Skeletal muscle cell (primary cell): ENCODE measurements around the gene ZC3H10.
"Not testable (repeated sequence)": the region's sequence is repeated elsewhere in the genome, so short reads cannot be mapped to it uniquely, and the experiment has no call there.

Experiments used
- DNase-seq: peaks from one replicate; pipeline ENCODE4 v3.0.0-alpha.2; 2010; ENCODE audit warnings: low read depth
- H3K4me3 ChIP-seq: 2 replicates; pipeline ENCODE4 v1.5.1; 2011; ENCODE audit warnings: low read depth, mild to moderate bottlenecking, control low read depth, low read length, moderate library complexity

ZC3H10 gene

GRCh38 chr12:56117778-56118687 lies at the start of gene ZC3H10:
Gene ZC3H10 (plus strand): TSS chr12:56118266. CDS start chr12:56120563, 2,297 bp downstream.
- H3K4me3 ChIP-seq = peak within 1 kb of the TSS; percentile 75
- peak; percentile 99 for DNase-seq

- no peak overlapping the region for H3K4me3 ChIP-seq
- no peak for DNase-seq
Observed at GRCh38 chr12:56071648-56072047, 46.4 kb upstream of the ZC3H10 start.

- H3K4me3 ChIP-seq = no peak overlapping the region
- DNase-seq = no peak
Observed at GRCh38 chr12:56074396-56074795, 43.7 kb upstream of the ZC3H10 start.

- not testable (repeated sequence) for H3K4me3 ChIP-seq, DNase-seq
Observed at GRCh38 chr12:56077966-56078365, 40.1 kb upstream of the ZC3H10 start.

GRCh38 chr12:56078427-56078826 lies 39.6 kb upstream of the ZC3H10 start:
- H3K4me3 ChIP-seq = no peak overlapping the region
- DNase-seq = no peak

GRCh38 chr12:56078931-56079722 lies 38.9 kb upstream of the ZC3H10 start:
- DNase-seq = peak; percentile 34
- H3K4me3 ChIP-seq = peak overlapping the region; percentile 59

- peak within 1 kb of the TSS; percentile 59 for H3K4me3 ChIP-seq
- DNase-seq = peak; percentile 53
Observed at GRCh38 chr12:56079723-56080555, 38.1 kb upstream of the ZC3H10 start, which contains the start of gene ERBB3. Gene ERBB3 (plus strand): TSS chr12:56080165. CDS start chr12:56080301, 136 bp downstream.

GRCh38 chr12:56080556-56081138 lies 37.4 kb upstream of the ZC3H10 start:
- H3K4me3 ChIP-seq = peak overlapping the region; percentile 59
- DNase-seq = no peak

- peak overlapping the region; percentile 15 for H3K4me3 ChIP-seq
- DNase-seq = no peak
Observed at GRCh38 chr12:56081393-56082347, 36.4 kb upstream of the ZC3H10 start.

- no peak overlapping the region for H3K4me3 ChIP-seq
- no peak for DNase-seq
Observed at GRCh38 chr12:56082382-56082781, 35.7 kb upstream of the ZC3H10 start.

GRCh38 chr12:56082967-56083366 lies 35.1 kb upstream of the ZC3H10 start:
- DNase-seq = no peak
- H3K4me3 ChIP-seq = no peak overlapping the region

- DNase-seq = no peak
- H3K4me3 ChIP-seq = no peak overlapping the region
Observed at GRCh38 chr12:56084958-56085543, 33.0 kb upstream of the ZC3H10 start.

GRCh38 chr12:56086096-56086495 lies 32.0 kb upstream of the ZC3H10 start:
- H3K4me3 ChIP-seq = no peak overlapping the region
- DNase-seq = no peak

GRCh38 chr12:56086608-56087007 lies 31.5 kb upstream of the ZC3H10 start:
- DNase-seq = no peak
- no peak overlapping the region for H3K4me3 ChIP-seq

GRCh38 chr12:56087220-56087619 lies 30.8 kb upstream of the ZC3H10 start:
- no peak overlapping the region for H3K4me3 ChIP-seq
- DNase-seq = no peak

- no peak for DNase-seq
- H3K4me3 ChIP-seq = no peak overlapping the region
Observed at GRCh38 chr12:56097738-56098137, 20.3 kb upstream of the ZC3H10 start.

GRCh38 chr12:56098592-56098991 lies 19.5 kb upstream of the ZC3H10 start:
- DNase-seq = no peak
- H3K4me3 ChIP-seq = no peak overlapping the region

- DNase-seq = no peak
- H3K4me3 ChIP-seq = no peak overlapping the region
Observed at GRCh38 chr12:56099787-56100186, 18.3 kb upstream of the ZC3H10 start.
